HFFc6 (cell line): ENCODE measurements around the gene TUBB8B. TPM values are rescaled to one million over a fixed set of nuclear protein-coding genes. Genes with fewer than 3 reads are reported as not detected.
"Not testable (repeated sequence)": the region's sequence is repeated elsewhere in the genome, so short reads cannot be mapped to it uniquely, and the experiment has no call there.

ENCODE experiments used
- DNase-seq: peaks from one replicate; pipeline ENCODE4 v3.0.0-alpha.2; 2018
- H3K27ac Mint-ChIP-seq: 2 replicates; pipeline ENCODE4 v1.8.0; 2020; ENCODE audit warnings: mild to moderate bottlenecking, mixed read lengths
- H3K27me3 Mint-ChIP-seq: 2 replicates; pipeline ENCODE4 v1.8.0; 2021; ENCODE audit warnings: mild to moderate bottlenecking, moderate library complexity, mixed read lengths; ENCODE audit not compliant: insufficient read depth
- H3K36me3 Mint-ChIP-seq: 2 replicates; pipeline ENCODE4 v1.8.0; 2021; ENCODE audit warnings: low read depth, mixed read lengths
- H3K4me1 Mint-ChIP-seq: 2 replicates; pipeline ENCODE4 v1.8.0; 2020; ENCODE audit warnings: low read depth, mixed read lengths
- H3K4me3 Mint-ChIP-seq: 2 replicates; pipeline ENCODE4 v1.8.0; 2020; ENCODE audit warnings: mild to moderate bottlenecking, moderate library complexity, mixed read lengths
- H3K9me3 Mint-ChIP-seq: 2 replicates; pipeline ENCODE4 v1.8.0; 2020; ENCODE audit warnings: mild to moderate bottlenecking, mixed read lengths
- long read RNA-seq: library from polyadenylated mRNA; unstranded; transcript quantifications from one replicate; pipeline ENCODE4 v2.0.0, GENCODE V29; 2019
- total RNA-seq, 6 experiments: library from RNA; stranded (reverse); fragmentation: NEBNext Ultra II Directional; extraction: Animal tissue kit (Norgen Biotek cat#: 25700); gene quantifications; 2 replicates in 1 of 6; 3 replicates in 5 of 6; pipeline ENCODE4 v1.2.3, GENCODE V29; 2021
- TF ChIP-seq, protein P1 (sequence below): fragments of 200-600 bp; sonication (generic); IDR thresholded peaks from 2 replicates; pipeline ENCODE4 v1.5.0; 2021; ENCODE audit warnings: antibody characterized with exemption, mild to moderate bottlenecking

Gene TUBB8B
- not detected for total RNA-seq
- long read RNA-seq: 0 reads

DNA sequence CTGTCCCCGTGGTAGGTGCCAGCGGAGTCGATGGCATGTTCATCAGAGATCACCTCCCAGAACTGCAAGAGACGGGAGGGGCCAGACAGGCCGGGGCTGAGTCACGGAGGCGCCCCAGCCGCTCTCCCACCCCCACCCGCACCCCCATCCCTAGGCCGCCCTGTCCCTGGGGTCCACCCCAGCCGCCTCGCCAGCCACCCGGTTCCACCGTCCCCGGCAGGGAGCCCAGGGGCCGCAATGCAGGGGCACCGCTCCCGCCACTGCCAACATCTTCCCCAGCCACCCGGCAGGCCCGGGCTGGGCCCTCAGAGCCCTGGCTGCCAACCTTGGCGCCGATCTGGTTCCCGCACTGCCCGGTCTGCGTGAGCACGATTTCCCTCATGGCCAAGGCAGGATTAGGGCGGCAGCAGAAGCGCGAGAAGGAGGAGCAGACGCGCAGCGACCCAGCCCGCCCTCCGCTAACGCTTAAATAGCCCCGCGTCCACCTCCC lies at the start of gene TUBB8B:
TSS of gene TUBB8B (minus strand) at position 440 of the 490 bp plus-strand sequence. CDS start at position 382, 58 bp downstream.
- H3K27me3 Mint-ChIP-seq, H3K27ac Mint-ChIP-seq, DNase-seq, H3K4me1 Mint-ChIP-seq, H3K36me3 Mint-ChIP-seq, H3K4me3 Mint-ChIP-seq: not testable (repeated sequence)
- H3K9me3 Mint-ChIP-seq: peaks cover 10% of the 10 kb centered on the region

DNA sequence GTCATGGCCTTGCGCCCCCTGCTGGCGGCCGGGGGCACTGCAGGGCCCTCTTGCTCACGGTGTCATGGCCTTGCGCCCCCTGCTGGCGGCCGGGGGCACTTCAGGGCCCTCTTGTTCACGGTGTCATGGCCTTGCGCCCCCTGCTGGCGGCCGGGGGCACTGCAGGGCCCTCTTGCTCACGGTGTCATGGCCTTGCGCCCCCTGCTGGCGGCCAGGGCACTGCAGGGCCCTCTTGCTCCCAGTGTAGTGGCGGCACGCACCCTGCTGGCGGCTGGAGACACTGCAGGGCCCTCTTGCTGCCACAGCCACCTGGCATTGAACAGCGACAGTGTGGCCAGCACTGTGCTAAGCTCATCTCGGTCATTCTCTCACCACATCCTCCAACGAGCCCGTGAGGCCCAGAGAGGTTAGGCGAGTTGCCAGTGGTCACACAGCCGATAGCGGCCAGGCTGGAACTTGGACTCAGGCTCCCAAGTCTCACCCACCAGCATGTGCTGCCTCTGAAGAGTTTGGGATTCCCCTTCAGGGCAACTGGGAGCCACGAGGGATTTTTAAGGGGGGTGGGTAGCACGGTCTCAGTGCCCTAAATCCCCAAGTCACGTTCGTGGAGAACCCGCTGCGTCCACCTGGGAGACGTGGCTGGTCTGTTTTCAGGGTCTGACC lies 48.0 kb upstream of the TUBB8B start:
- H3K4me3 Mint-ChIP-seq, H3K27ac Mint-ChIP-seq, DNase-seq, H3K27me3 Mint-ChIP-seq, H3K36me3 Mint-ChIP-seq, H3K4me1 Mint-ChIP-seq: not testable (repeated sequence)
- H3K9me3 Mint-ChIP-seq: peaks cover 11% of the 10 kb centered on the region; the same call in 1 of the 2 replicates
- TF ChIP-seq, protein P1, sequence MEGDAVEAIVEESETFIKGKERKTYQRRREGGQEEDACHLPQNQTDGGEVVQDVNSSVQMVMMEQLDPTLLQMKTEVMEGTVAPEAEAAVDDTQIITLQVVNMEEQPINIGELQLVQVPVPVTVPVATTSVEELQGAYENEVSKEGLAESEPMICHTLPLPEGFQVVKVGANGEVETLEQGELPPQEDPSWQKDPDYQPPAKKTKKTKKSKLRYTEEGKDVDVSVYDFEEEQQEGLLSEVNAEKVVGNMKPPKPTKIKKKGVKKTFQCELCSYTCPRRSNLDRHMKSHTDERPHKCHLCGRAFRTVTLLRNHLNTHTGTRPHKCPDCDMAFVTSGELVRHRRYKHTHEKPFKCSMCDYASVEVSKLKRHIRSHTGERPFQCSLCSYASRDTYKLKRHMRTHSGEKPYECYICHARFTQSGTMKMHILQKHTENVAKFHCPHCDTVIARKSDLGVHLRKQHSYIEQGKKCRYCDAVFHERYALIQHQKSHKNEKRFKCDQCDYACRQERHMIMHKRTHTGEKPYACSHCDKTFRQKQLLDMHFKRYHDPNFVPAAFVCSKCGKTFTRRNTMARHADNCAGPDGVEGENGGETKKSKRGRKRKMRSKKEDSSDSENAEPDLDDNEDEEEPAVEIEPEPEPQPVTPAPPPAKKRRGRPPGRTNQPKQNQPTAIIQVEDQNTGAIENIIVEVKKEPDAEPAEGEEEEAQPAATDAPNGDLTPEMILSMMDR: peak; percentile 63

DNA sequence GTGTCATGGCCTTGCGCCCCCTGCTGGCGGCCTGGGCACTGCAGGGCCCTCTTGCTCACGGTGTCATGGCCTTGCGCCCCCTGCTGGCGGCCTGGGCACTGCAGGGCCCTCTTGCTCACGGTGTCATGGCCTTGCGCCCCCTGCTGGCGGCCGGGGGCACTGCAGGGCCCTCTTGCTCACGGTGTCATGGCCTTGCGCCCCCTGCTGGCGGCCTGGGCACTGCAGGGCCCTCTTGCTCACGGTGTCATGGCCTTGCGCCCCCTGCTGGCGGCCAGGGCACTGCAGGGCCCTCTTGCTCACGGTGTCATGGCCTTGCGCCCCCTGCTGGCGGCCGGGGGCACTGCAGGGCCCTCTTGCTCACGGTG lies 47.3 kb upstream of the TUBB8B start:
- H3K9me3 Mint-ChIP-seq: peaks cover 11% of the 10 kb centered on the region; the same call in 1 of the 2 replicates

DNA sequence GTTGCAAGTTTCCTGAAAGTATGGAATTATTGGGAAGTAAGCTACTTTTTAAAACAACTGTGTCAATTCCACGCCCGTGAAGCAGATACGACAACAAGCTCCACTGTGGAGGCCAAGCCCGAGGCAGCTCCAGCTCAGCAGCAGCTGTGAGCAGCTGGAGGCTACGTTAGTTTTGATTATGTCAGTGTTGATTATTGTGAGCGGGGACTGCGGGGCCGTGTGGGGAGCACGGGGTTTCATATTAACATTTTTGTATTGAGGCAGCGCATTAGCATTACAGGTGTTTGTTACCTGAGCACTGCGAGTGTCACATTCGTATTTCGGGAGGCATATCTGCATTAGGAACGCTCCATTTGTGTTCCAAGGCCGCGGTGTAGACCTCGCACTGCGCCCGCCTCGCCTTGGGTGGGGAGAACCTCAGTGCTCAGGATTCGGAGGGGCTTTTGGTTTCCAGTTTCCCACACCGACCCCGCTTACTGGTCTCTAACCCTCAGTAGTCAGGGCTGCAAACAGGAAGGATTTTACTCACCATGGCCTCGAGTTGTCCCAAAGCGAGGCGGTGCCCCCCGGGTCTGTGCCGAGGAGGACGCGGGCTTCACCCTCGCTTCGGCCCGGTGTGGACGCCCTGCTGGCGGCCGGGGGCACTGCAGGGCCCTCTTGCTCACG lies 46.8 kb upstream of the TUBB8B start:
- peaks cover 11% of the 10 kb centered on the region; the same call in 1 of the 2 replicates for H3K9me3 Mint-ChIP-seq
- not testable (repeated sequence) for H3K4me3 Mint-ChIP-seq, H3K27me3 Mint-ChIP-seq

More for the DNA sequence above, 47.3 kb upstream of the TUBB8B start:
- not testable (repeated sequence) for H3K27ac Mint-ChIP-seq, H3K27me3 Mint-ChIP-seq, H3K4me1 Mint-ChIP-seq, H3K36me3 Mint-ChIP-seq, H3K4me3 Mint-ChIP-seq, DNase-seq
- TF ChIP-seq, protein P1: peak; percentile 42

DNA sequence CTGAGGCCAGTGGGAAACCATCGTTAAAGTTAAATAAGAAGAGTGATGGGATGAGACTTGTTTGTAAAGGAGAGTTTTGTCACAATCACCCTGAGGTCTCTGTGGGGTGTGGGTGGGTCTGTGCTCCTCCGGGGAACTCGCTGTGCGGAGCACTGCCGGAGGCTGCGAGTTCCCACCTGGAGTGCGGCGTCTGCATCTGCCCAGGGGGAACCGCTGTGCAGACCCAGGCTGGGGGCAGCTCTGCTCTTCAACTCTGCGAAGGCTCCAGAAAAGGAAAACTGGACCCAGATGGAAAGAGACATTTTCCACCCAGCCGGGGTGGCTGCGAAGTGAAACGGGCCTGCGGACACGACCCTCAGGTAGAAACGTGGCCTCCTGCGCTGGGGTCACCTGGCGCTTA lies 46.2 kb upstream of the TUBB8B start:
- not testable (repeated sequence) for H3K4me1 Mint-ChIP-seq, H3K27me3 Mint-ChIP-seq, H3K36me3 Mint-ChIP-seq, DNase-seq, H3K4me3 Mint-ChIP-seq, H3K27ac Mint-ChIP-seq
- peaks cover 11% of the 10 kb centered on the region; the same call in 1 of the 2 replicates for H3K9me3 Mint-ChIP-seq

More for the DNA sequence above, 46.8 kb upstream of the TUBB8B start:
- not testable (repeated sequence) for H3K27ac Mint-ChIP-seq, H3K4me1 Mint-ChIP-seq, DNase-seq, H3K36me3 Mint-ChIP-seq

DNA sequence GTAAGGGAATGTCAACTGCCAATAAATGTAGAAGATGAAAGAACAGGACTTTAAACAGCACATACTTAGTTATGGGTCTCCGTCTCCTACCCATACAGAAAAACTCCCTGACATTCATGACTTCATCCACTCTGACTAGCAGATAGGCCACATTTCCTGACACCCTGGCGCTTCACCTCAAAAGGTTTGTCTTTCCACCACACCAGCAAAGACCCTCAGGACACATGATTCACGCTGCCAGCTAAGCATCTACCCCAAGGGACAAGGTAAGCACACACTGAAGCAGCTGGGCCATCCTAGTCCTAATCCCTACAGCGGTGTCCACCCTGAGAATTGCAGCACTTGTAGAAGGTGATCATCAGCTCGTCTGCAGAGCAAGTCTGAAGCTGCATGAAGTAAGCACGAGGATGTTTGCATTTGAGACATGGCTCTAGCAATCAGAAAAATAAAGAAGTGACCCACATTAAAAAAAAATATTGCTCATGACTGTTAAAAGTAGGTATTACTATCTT lies 44.5 kb upstream of the TUBB8B start:
- H3K27me3 Mint-ChIP-seq, DNase-seq, H3K4me3 Mint-ChIP-seq, H3K27ac Mint-ChIP-seq, H3K9me3 Mint-ChIP-seq, H3K36me3 Mint-ChIP-seq, H3K4me1 Mint-ChIP-seq: not testable (repeated sequence)

DNA sequence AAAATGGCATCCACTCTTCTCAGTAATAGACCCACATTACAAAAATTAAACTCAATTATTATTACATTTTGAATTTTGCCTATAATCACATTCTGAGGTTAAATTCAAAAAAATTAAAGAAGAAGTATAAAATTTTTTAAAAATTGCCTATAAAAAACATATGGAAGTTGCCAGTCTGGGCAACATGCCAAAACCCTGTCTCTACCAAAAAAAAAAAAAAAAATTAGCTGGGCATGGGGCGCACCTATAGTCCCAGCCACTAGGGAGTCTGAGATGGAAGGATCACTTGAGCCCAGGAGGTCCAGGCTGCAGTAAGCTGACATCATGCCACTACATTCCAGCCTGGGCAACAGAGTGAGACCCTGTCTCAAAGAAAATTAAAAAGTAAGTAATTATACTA lies 42.1 kb upstream of the TUBB8B start:
- H3K4me1 Mint-ChIP-seq, H3K36me3 Mint-ChIP-seq, H3K27ac Mint-ChIP-seq, H3K27me3 Mint-ChIP-seq, DNase-seq, H3K4me3 Mint-ChIP-seq, H3K9me3 Mint-ChIP-seq: not testable (repeated sequence)

DNA sequence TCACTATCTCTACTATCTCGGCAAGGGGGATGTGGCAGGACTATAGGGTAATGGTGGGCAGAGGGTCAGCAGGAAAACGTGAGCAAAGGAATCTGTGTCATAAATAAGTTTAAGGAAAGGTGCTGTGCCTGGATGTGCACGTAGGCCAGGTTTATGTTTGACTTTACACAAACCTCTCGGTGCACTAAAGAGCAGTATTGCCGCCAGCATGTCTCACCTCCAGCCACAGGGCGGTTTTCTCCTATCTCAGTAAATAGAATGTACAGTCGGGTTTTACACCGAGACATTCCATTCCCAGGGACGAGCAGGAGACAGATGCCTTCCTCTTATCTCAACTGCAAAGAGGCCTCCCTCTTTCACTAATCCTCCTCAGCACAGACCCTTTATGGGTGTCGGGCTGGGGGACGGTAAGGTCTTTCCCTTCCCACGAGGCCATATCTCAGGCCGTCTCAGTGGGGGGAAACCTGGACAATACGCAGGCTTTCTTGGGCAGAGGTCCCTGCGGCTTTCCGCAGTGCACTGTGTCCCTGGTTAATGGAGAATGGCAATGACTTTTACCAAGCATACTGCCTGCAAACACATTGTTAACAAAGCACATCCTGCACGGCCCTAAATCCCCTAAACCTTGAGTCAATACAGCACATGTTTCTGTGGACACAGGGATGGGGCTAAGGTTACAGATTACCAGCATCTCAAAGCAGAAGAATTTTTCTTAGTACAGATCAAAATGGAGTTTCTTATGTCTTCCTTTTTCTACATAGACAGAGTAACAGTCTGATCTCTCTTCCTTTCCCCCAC lies 41.2 kb upstream of the TUBB8B start:
- DNase-seq, H3K27ac Mint-ChIP-seq, H3K9me3 Mint-ChIP-seq, H3K4me1 Mint-ChIP-seq, H3K4me3 Mint-ChIP-seq, H3K36me3 Mint-ChIP-seq, H3K27me3 Mint-ChIP-seq: not testable (repeated sequence)

DNA sequence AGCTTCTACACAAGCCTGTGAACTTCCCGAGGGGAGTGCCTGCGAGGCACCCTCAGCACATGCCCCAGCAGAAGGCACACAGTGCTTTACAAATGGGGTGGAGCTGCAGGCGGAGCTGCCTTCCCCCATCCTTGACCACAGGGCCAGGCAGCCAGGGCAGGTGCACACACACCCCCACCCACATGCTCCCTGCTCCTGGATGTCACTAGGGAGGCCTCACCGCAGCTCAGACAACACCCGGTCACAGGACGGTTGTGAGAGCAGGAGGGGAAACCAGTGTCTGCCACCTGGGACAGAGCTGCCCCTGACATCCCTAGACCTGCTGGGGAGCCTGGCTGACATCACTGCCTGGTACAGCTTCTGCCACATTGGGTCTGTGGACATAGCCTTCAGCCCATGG lies 39.7 kb upstream of the TUBB8B start:
- not testable (repeated sequence) for DNase-seq, H3K4me3 Mint-ChIP-seq, H3K27ac Mint-ChIP-seq, H3K36me3 Mint-ChIP-seq, H3K27me3 Mint-ChIP-seq, H3K4me1 Mint-ChIP-seq, H3K9me3 Mint-ChIP-seq

DNA sequence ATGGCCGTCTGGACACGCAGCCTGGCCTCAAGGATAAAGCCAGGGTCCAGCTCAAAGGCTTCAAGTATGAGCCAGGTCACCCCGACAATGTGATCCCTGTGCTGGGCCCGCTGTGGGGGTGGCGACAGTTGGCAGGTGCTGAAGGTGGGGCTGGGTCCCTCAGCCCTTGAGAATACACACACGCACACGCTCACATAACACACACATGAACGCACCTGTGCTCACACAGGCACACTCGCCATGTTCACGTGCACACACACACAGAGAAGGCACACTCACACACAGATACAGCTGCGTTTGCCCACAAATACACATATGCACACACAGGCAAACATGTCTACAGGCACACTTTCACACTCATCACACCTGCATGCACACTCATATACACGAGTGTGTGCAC lies 35.4 kb upstream of the TUBB8B start:
- not testable (repeated sequence) for H3K27ac Mint-ChIP-seq, H3K9me3 Mint-ChIP-seq, H3K4me3 Mint-ChIP-seq, DNase-seq, H3K4me1 Mint-ChIP-seq, H3K36me3 Mint-ChIP-seq, H3K27me3 Mint-ChIP-seq

DNA sequence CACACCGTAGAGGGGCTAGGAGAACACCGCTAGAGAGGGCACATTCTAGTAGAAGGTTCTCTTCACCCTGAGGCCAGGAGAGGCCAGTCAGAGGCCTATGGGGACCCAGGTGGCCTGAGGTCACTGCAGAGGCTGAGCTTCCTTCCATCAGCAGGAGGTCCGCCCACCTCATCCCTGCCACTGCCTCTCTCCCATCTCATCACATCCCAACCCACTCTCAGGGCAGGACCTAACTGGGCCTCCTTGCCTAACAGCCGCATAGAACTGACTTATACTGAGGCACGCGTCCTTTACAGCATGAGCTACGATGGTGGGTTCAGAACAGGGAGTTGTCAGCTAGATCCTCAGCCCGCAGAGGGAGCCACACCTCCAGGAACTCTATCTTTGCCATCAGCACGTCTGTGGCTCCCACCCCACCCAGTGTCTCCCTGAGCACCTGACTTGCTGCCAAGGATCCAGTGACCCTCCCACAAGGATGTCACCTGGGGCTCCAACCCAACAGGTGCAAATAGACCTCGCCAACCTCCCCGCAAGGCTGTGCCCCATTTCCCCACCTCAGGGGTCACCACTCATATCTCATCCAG lies 33.3 kb upstream of the TUBB8B start:
- H3K27ac Mint-ChIP-seq, H3K27me3 Mint-ChIP-seq, H3K4me1 Mint-ChIP-seq, H3K36me3 Mint-ChIP-seq, H3K4me3 Mint-ChIP-seq, H3K9me3 Mint-ChIP-seq, DNase-seq: not testable (repeated sequence)
